ENCODE results near the gene PHACTR4. TPM values are rescaled to one million over a fixed set of nuclear protein-coding genes. Genes with fewer than 3 reads are reported as not detected.
A peak's percentile ranks its signal among the peaks of the same experiment; 100 is the strongest.

The PHACTR4 gene
- polyA plus RNA-seq, 1 donor (not counting 4 experiments of a cell fraction or from before 2014, with no cell fraction given) = 12.2 TPM

DNA sequence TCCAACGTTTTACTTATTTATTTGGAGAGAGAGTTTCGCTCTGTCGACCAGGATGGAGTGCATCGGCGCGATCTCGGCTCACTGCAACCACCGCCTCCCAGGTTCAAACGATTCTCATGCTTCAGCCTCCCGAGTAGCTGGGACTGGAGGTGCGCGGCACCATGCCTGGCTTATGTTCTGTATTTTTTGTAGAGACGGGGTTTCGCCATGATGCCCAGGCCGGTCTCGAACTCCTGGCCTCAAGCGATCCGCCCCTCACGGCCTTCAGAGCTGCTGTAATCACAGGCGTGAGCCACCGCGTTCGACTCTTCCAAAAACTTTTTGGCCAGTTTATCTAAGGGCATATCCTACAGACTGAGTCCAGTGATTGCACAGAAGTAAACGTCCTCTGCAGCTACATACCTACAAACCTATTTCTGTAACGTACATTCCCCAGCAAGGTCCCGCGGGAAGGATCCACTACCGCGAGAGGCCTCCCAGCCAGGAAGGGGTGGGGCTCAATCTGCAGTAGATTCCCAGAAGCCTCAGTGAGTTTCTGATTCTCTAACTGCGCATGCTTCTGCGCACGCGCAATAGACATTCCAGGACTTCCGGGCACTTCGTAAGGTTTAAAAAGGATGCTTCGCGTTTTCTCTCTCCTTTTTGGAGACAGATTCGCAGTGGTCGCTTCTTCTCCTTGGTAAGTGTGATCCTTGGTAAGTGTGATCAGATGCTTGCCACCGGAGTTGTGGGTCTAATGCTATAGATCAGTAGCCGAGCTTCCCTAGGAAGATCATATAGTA lies 136.1 kb downstream of the PHACTR4 start, which contains the start of gene RCC1:
RCC1 (plus strand) TSS at position 638 of the 782 bp plus-strand sequence. CDS start 23,824 bp downstream, outside the sequence.
- DNase-seq (ENCODE audit: low read depth, low spot score) = peak; percentile 96
- Histone ChIP-seq H3K4me1 (ENCODE audit: control insufficient read depth, extremely low read depth, insufficient read depth, low read length) (peaks cover 19% of the 10 kb centered on the region), H3K9me1 (ENCODE audit: control insufficient read depth, extremely low read depth, insufficient read depth, low read length) (no peaks in the 10 kb centered on the region), H3K9me3 (ENCODE audit: control insufficient read depth, low read depth, low read length) (no peaks in the 10 kb centered on the region), H3K36me3 (ENCODE audit: control insufficient read depth in 2 of 2, extremely low read depth in 1 of 2, insufficient read depth in 2 of 2, low read length in 2 of 2) (peaks cover 24 to 44% of the 10 kb centered on the region in 2 experiments), H3K27me3 (ENCODE audit: control insufficient read depth, extremely low read depth, insufficient read depth, low read length) (no peaks in the 10 kb centered on the region), H3K4me2 (ENCODE audit: control insufficient read depth, extremely low read depth, insufficient read depth, low read depth, low read length) (peak within 1 kb of the TSS; percentile 98), H3K4me3 (ENCODE audit: control insufficient read depth in 2 of 3, extremely low read depth in 1 of 3, insufficient read depth in 2 of 3, low read depth in 1 of 3, low read length in 3 of 3) (peak within 1 kb of the TSS; percentile 73 to 87 (median 86)), H3K79me2 (ENCODE audit: control insufficient read depth, insufficient read depth, low read length) (peaks cover 27% of the 10 kb centered on the region), H3K27ac (ENCODE audit: control insufficient read depth, insufficient read depth, low read length) (peak within 1 kb of the TSS; percentile 86), H2AFZ (ENCODE audit: control insufficient read depth, low read length) (peak within 1 kb of the TSS; percentile 95), H4K20me1 (ENCODE audit: control insufficient read depth, extremely low read depth, insufficient read depth, low read length) (peaks cover 14% of the 10 kb centered on the region), H3K9ac (ENCODE audit: control insufficient read depth, extremely low read depth, insufficient read depth, low read length) (peak within 1 kb of the TSS; percentile 98)
- FAIRE-seq = peak; percentile 78
- dilution Hi-C loops (cut with MboI; ENCODE audit: extremely low pct_ligation_motif_present, low sequenced_read_pairs) = no loop called here
- TF ChIP-seq, protein P1, sequence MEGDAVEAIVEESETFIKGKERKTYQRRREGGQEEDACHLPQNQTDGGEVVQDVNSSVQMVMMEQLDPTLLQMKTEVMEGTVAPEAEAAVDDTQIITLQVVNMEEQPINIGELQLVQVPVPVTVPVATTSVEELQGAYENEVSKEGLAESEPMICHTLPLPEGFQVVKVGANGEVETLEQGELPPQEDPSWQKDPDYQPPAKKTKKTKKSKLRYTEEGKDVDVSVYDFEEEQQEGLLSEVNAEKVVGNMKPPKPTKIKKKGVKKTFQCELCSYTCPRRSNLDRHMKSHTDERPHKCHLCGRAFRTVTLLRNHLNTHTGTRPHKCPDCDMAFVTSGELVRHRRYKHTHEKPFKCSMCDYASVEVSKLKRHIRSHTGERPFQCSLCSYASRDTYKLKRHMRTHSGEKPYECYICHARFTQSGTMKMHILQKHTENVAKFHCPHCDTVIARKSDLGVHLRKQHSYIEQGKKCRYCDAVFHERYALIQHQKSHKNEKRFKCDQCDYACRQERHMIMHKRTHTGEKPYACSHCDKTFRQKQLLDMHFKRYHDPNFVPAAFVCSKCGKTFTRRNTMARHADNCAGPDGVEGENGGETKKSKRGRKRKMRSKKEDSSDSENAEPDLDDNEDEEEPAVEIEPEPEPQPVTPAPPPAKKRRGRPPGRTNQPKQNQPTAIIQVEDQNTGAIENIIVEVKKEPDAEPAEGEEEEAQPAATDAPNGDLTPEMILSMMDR (optimal IDR thresholded peaks at IDR 0.05 in 1 of 3, IDR thresholded peaks at IDR 0.05 in 1 of 3, conservative IDR thresholded peaks at IDR 0.05 in 1 of 3; ENCODE audit: extremely low read depth in 1 of 3, insufficient read depth in 2 of 3, low read length in 3 of 3) = no peak
- no peak for TF ChIP-seq EZH2 (IDR thresholded peaks at IDR 0.05; ENCODE audit: low read length)

DNA sequence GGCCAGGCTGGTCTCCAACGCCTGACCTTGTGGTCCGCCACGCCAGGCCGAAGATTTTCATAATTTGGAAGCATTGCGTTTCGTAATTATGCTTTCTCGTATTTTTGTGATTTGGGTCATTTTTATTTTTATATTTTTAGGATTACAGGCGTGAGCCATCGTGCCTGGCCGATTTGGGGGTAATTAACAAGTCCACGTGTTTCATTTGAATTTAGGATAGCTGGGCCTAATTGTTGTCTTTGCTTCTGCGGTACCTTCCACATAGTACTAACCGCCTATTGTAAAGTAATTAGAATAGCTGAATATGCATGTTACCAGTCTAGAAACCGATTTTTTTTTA lies 137.3 kb downstream of the PHACTR4 start:
- peaks cover 21% of the 10 kb centered on the region for H4K20me1 ChIP-seq (ENCODE audit: control insufficient read depth, extremely low read depth, insufficient read depth, low read length)
- H3K9me3 ChIP-seq (ENCODE audit: control insufficient read depth, low read depth, low read length) = no peaks in the 10 kb centered on the region
- H3K9me1 ChIP-seq (ENCODE audit: control insufficient read depth, extremely low read depth, insufficient read depth, low read length) = no peaks in the 10 kb centered on the region
- no peak for TF ChIP-seq EZH2 (IDR thresholded peaks at IDR 0.05; ENCODE audit: low read length)
- TF ChIP-seq, protein P1 (optimal IDR thresholded peaks at IDR 0.05 in 1 of 3, IDR thresholded peaks at IDR 0.05 in 1 of 3, conservative IDR thresholded peaks at IDR 0.05 in 1 of 3; ENCODE audit: extremely low read depth in 1 of 3, insufficient read depth in 2 of 3, low read length in 3 of 3) = no peak
- H3K79me2 ChIP-seq (ENCODE audit: control insufficient read depth, insufficient read depth, low read length) = peaks cover 27% of the 10 kb centered on the region
- peak overlapping the region; percentile 69 to 87 (median 73) for H3K4me3 ChIP-seq (ENCODE audit: control insufficient read depth in 2 of 3, extremely low read depth in 1 of 3, insufficient read depth in 2 of 3, low read depth in 1 of 3, low read length in 3 of 3)
- H3K27ac ChIP-seq (ENCODE audit: control insufficient read depth, insufficient read depth, low read length) = peak overlapping the region; percentile 86
- peak overlapping the region; percentile 98 for H3K9ac ChIP-seq (ENCODE audit: control insufficient read depth, extremely low read depth, insufficient read depth, low read length)
- no peak overlapping the region for H2AFZ ChIP-seq (ENCODE audit: control insufficient read depth, low read length)
- dilution Hi-C loops (cut with MboI; ENCODE audit: extremely low pct_ligation_motif_present, low sequenced_read_pairs) = no loop called here
- no peak for FAIRE-seq
- DNase-seq (ENCODE audit: low read depth, low spot score) = no peak
- peaks cover 19% of the 10 kb centered on the region for H3K4me1 ChIP-seq (ENCODE audit: control insufficient read depth, extremely low read depth, insufficient read depth, low read length)
- peaks cover 28 to 50% of the 10 kb centered on the region in 2 experiments for H3K36me3 ChIP-seq (ENCODE audit: control insufficient read depth in 2 of 2, extremely low read depth in 1 of 2, insufficient read depth in 2 of 2, low read length in 2 of 2)
- peak overlapping the region; percentile 98 for H3K4me2 ChIP-seq (ENCODE audit: control insufficient read depth, extremely low read depth, insufficient read depth, low read depth, low read length)
- H3K27me3 ChIP-seq (ENCODE audit: control insufficient read depth, extremely low read depth, insufficient read depth, low read length) = no peaks in the 10 kb centered on the region

Data from keratinocyte (primary cell).